GM21717 (cell line): ENCODE measurements around the gene UNC5C.

Source experiments
- ATAC-seq: cut with Tn5 transposase; IDR thresholded peaks from one replicate; pipeline ENCODE4 v1.9.1; 2021; ENCODE audit warnings: mild to moderate bottlenecking, moderate library complexity; ENCODE audit not compliant: unreplicated experiment

The UNC5C gene

GRCh38 chr4:95524184-95524583 lies 24.6 kb downstream of the UNC5C start:
- no peak for ATAC-seq

- no peak for ATAC-seq
Measured at GRCh38 chr4:95522682-95523530, 25.9 kb downstream of the UNC5C start.

- ATAC-seq = no peak
Measured at GRCh38 chr4:95517576-95518345, 31.0 kb downstream of the UNC5C start.

GRCh38 chr4:95516528-95517017 lies 32.2 kb downstream of the UNC5C start:
- no peak for ATAC-seq

- no peak for ATAC-seq
Measured at GRCh38 chr4:95515589-95515988, 33.2 kb downstream of the UNC5C start.

- no peak for ATAC-seq
Measured at GRCh38 chr4:95513022-95513421, 35.8 kb downstream of the UNC5C start.

- ATAC-seq = no peak
Measured at GRCh38 chr4:95511477-95511876, 37.3 kb downstream of the UNC5C start.

GRCh38 chr4:95510877-95511276 lies 37.9 kb downstream of the UNC5C start:
- ATAC-seq = no peak

- no peak for ATAC-seq
Measured at GRCh38 chr4:95510145-95510544, 38.6 kb downstream of the UNC5C start.

GRCh38 chr4:95508421-95508820 lies 40.4 kb downstream of the UNC5C start:
- ATAC-seq = no peak

GRCh38 chr4:95507561-95507960 lies 41.2 kb downstream of the UNC5C start:
- no peak for ATAC-seq

GRCh38 chr4:95507147-95507546 lies 41.6 kb downstream of the UNC5C start:
- no peak for ATAC-seq

- no peak for ATAC-seq
Measured at GRCh38 chr4:95506264-95506663, 42.5 kb downstream of the UNC5C start.

- no peak for ATAC-seq
Measured at GRCh38 chr4:95505799-95506198, 43.0 kb downstream of the UNC5C start.

- ATAC-seq = no peak
Measured at GRCh38 chr4:95505151-95505550, 43.6 kb downstream of the UNC5C start.

- ATAC-seq = no peak
Measured at GRCh38 chr4:95504501-95504900, 44.3 kb downstream of the UNC5C start.

GRCh38 chr4:95500361-95500760 lies 48.4 kb downstream of the UNC5C start:
- ATAC-seq = no peak

- no peak for ATAC-seq
Measured at GRCh38 chr4:95499291-95499696, 49.5 kb downstream of the UNC5C start.

- no peak for ATAC-seq
Measured at GRCh38 chr4:95494186-95494585, 54.6 kb downstream of the UNC5C start.

GRCh38 chr4:95478679-95479078 lies 70.1 kb downstream of the UNC5C start:
- ATAC-seq = no peak

GRCh38 chr4:95476121-95476520 lies 72.7 kb downstream of the UNC5C start:
- ATAC-seq = no peak

- ATAC-seq = no peak
Measured at GRCh38 chr4:95472534-95472933, 76.2 kb downstream of the UNC5C start.
